ENCODE data around the gene FAM107B.

FAM107B gene

GRCh38 chr10:14605231-14605925 lies 169.3 kb downstream of the FAM107B start:
- 66 to 72% methylated on average over 7 of the region's 7 CpGs for WGBS, 2 experiments
- Histone ChIP-seq H3K9me3 (ENCODE audit: control insufficient read depth, low read length) (no peaks in the 10 kb centered on the region), H3K27me3 (ENCODE audit: control insufficient read depth, insufficient read depth, low read length, poor library complexity, severe bottlenecking) (peaks cover 31% of the 10 kb centered on the region), H3K4me3 (ENCODE audit: insufficient read depth, low read depth, low read length) (peak overlapping the region; percentile 71), H3K4me1 (ENCODE audit: control insufficient read depth, insufficient read depth, low read length) (peaks cover 7% of the 10 kb centered on the region), H3K27ac (ENCODE audit: insufficient read depth, low read depth, low read length, poor library complexity, severe bottlenecking) (no peak overlapping the region), H3K36me3 (ENCODE audit: control insufficient read depth, insufficient read depth, low read length) (no peaks in the 10 kb centered on the region)

DNA sequence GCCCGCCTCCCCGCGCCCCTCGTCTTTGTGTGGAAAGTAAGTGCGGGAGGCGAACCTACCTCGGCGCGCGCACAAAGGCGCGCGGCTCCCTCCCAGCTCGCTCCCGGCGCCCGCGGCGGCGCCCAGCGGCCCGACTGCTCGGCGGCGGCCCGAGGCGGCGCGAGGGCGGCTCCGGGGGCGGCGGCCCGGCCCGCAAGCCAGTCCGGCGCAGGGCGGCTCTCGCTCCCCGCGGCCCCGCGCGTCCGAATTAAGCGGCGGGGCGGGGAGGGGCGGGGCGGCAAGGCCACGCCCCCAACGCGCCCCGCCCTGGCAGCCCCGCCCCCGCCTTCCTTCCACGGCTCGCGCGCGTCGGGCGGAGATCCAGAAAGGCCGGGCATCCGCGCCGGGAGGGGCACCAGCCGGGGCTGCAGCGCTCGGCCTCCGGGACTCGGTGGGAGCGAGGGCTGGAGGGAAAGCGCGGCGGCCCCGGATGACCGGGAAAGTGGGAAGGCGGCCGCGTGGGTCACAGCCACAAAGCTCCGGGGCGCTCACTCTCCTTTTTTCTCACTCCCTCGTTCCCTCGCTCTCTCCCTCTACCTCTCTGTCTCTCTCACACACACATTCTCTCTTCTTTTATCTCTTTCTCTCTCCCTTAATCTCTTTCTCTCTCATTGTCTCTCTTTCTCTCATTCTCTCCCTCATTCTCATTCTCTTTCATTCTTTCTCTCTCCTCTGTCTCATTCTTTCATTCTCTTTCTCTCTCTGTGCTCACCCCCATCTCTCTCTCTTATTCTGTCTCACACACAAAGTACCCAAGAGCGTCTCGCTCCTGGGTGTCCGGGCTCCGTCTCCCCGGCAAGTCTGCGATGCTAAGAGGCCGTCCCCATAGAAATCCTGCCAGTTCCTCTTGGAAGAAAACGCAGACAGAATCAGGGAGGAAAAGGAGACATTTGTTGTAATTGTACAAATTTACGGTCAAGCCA lies 170.2 kb downstream of the FAM107B start:
- peak overlapping the region; percentile 47 for H3K27ac ChIP-seq (ENCODE audit: insufficient read depth, low read depth, low read length, poor library complexity, severe bottlenecking)

DNA sequence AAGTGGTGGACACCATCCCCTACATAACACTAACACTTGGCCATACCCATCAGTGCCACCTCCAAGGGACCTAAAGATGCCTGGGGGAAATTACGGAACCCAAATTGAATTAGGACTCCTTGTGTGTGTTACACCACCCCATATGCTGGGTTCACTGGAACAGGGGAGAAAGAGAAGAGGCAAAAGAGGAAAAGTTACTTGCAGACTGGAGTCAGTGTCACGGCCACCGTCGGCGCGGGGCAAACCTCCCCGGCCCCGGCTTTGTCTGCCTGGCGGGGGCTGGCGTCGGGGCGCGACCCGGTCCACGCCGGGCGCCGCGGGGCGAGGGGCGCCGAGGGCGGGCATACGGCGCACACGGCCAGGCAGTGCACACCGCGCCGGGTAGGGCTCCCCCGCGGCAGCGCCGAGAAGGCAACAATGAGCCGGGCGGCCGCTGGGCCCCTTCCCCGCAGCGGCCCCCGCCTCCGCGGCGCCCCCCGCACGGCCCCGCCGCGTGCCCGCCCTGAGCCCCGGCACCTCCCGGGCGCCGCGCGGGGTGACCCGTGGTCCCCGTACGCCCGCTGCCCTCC lies 171.1 kb downstream of the FAM107B start:
- no peaks in the 10 kb centered on the region for H3K36me3 ChIP-seq (ENCODE audit: control insufficient read depth, insufficient read depth, low read length)
- peaks cover 7% of the 10 kb centered on the region for H3K4me1 ChIP-seq (ENCODE audit: control insufficient read depth, insufficient read depth, low read length)
- WGBS, 2 experiments = 0 to 1% methylated on average over 58 of the region's 58 CpGs
- peaks cover 31% of the 10 kb centered on the region for H3K27me3 ChIP-seq (ENCODE audit: control insufficient read depth, insufficient read depth, low read length, poor library complexity, severe bottlenecking)
- H3K27ac ChIP-seq (ENCODE audit: insufficient read depth, low read depth, low read length, poor library complexity, severe bottlenecking) = no peak overlapping the region
- no peaks in the 10 kb centered on the region for H3K9me3 ChIP-seq (ENCODE audit: control insufficient read depth, low read length)
- peak overlapping the region; percentile 71 for H3K4me3 ChIP-seq (ENCODE audit: insufficient read depth, low read depth, low read length)

More for the DNA sequence above, 170.2 kb downstream of the FAM107B start:
- H3K27me3 ChIP-seq (ENCODE audit: control insufficient read depth, insufficient read depth, low read length, poor library complexity, severe bottlenecking) = peaks cover 31% of the 10 kb centered on the region
- peak overlapping the region; percentile 71 for H3K4me3 ChIP-seq (ENCODE audit: insufficient read depth, low read depth, low read length)
- no peaks in the 10 kb centered on the region for H3K9me3 ChIP-seq (ENCODE audit: control insufficient read depth, low read length)
- no peaks in the 10 kb centered on the region for H3K36me3 ChIP-seq (ENCODE audit: control insufficient read depth, insufficient read depth, low read length)
- 2% methylated on average over 94 of the region's 94 CpGs for WGBS, 2 experiments
- H3K4me1 ChIP-seq (ENCODE audit: control insufficient read depth, insufficient read depth, low read length) = peaks cover 7% of the 10 kb centered on the region

GRCh38 chr10:14602807-14603533 lies 171.7 kb downstream of the FAM107B start:
- no peaks in the 10 kb centered on the region for H3K36me3 ChIP-seq (ENCODE audit: control insufficient read depth, insufficient read depth, low read length)
- no peak overlapping the region for H3K27ac ChIP-seq (ENCODE audit: insufficient read depth, low read depth, low read length, poor library complexity, severe bottlenecking)
- peaks cover 31% of the 10 kb centered on the region for H3K27me3 ChIP-seq (ENCODE audit: control insufficient read depth, insufficient read depth, low read length, poor library complexity, severe bottlenecking)
- WGBS, 2 experiments = 26 to 38% methylated on average over 6 to 8 of the region's 9 CpGs
- H3K4me1 ChIP-seq (ENCODE audit: control insufficient read depth, insufficient read depth, low read length) = peaks cover 7% of the 10 kb centered on the region
- H3K9me3 ChIP-seq (ENCODE audit: control insufficient read depth, low read length) = no peaks in the 10 kb centered on the region
- H3K4me3 ChIP-seq (ENCODE audit: insufficient read depth, low read depth, low read length) = peak overlapping the region; percentile 71

GRCh38 chr10:14601872-14602725 lies 172.6 kb downstream of the FAM107B start:
- Histone ChIP-seq H3K9me3 (ENCODE audit: control insufficient read depth, low read length) (no peaks in the 10 kb centered on the region), H3K27me3 (ENCODE audit: control insufficient read depth, insufficient read depth, low read length, poor library complexity, severe bottlenecking) (peaks cover 31% of the 10 kb centered on the region), H3K27ac (ENCODE audit: insufficient read depth, low read depth, low read length, poor library complexity, severe bottlenecking) (no peak overlapping the region), H3K4me3 (ENCODE audit: insufficient read depth, low read depth, low read length) (no peak overlapping the region), H3K36me3 (ENCODE audit: control insufficient read depth, insufficient read depth, low read length) (no peaks in the 10 kb centered on the region), H3K4me1 (ENCODE audit: control insufficient read depth, insufficient read depth, low read length) (peaks cover 7% of the 10 kb centered on the region)
- WGBS, 2 experiments = 87 to 89% methylated on average over 15 to 16 of the region's 16 CpGs

DNA sequence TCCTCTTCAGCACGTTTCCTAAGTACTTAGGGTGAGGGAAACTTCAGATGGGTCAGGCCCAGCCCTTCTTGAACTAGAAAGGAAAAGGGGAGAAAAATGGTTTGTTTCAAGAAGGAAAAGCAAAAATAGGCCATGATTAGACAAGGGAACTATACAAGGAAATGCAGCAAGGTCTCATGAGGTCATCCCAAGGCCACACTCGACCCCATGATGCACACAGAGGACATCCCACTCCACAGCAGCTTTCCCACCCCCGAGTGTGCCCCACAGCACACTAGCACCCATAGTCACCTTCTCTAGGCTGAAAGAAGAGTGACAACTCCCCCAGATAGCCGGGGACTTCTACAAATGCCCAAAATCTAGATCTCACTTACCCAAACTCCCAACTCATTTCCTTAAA lies 173.4 kb downstream of the FAM107B start:
- no peak overlapping the region for H3K4me3 ChIP-seq (ENCODE audit: insufficient read depth, low read depth, low read length)
- peaks cover 7% of the 10 kb centered on the region for H3K4me1 ChIP-seq (ENCODE audit: control insufficient read depth, insufficient read depth, low read length)
- no peak overlapping the region for H3K27ac ChIP-seq (ENCODE audit: insufficient read depth, low read depth, low read length, poor library complexity, severe bottlenecking)
- H3K36me3 ChIP-seq (ENCODE audit: control insufficient read depth, insufficient read depth, low read length) = no peaks in the 10 kb centered on the region
- no peaks in the 10 kb centered on the region for H3K9me3 ChIP-seq (ENCODE audit: control insufficient read depth, low read length)
- peaks cover 31% of the 10 kb centered on the region for H3K27me3 ChIP-seq (ENCODE audit: control insufficient read depth, insufficient read depth, low read length, poor library complexity, severe bottlenecking)
- 94 to 95% methylated on average over 4 of the region's 4 CpGs for whole genome bisulfite sequencing, 2 experiments

DNA sequence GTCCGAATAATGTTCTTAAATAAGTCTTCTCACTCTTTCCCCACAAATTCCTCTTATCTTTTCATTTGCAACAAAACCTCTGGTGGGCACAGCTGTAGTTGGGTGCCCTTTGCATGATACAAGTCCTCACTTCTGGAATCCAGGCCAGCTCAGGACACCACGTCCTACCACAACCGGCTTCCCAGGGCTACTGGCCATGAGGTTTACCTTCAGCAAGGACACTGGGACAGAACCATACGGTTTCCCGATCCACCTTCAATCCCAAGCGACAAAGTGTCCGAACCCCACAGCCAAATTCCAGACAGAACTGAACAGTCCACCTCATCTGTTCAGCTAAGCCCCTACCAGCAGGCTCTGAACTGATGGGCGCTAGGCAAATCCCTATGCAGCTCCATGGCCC lies 174.6 kb downstream of the FAM107B start:
- H3K9me3 ChIP-seq (ENCODE audit: control insufficient read depth, low read length) = no peaks in the 10 kb centered on the region
- H3K36me3 ChIP-seq (ENCODE audit: control insufficient read depth, insufficient read depth, low read length) = no peaks in the 10 kb centered on the region
- H3K27me3 ChIP-seq (ENCODE audit: control insufficient read depth, insufficient read depth, low read length, poor library complexity, severe bottlenecking) = peaks cover 22% of the 10 kb centered on the region
- H3K4me1 ChIP-seq (ENCODE audit: control insufficient read depth, insufficient read depth, low read length) = peaks cover 7% of the 10 kb centered on the region
- no peak overlapping the region for H3K4me3 ChIP-seq (ENCODE audit: insufficient read depth, low read depth, low read length)
- H3K27ac ChIP-seq (ENCODE audit: insufficient read depth, low read depth, low read length, poor library complexity, severe bottlenecking) = no peak overlapping the region
- 94% methylated on average over 8 of the region's 8 CpGs for WGBS, 2 experiments

DNA sequence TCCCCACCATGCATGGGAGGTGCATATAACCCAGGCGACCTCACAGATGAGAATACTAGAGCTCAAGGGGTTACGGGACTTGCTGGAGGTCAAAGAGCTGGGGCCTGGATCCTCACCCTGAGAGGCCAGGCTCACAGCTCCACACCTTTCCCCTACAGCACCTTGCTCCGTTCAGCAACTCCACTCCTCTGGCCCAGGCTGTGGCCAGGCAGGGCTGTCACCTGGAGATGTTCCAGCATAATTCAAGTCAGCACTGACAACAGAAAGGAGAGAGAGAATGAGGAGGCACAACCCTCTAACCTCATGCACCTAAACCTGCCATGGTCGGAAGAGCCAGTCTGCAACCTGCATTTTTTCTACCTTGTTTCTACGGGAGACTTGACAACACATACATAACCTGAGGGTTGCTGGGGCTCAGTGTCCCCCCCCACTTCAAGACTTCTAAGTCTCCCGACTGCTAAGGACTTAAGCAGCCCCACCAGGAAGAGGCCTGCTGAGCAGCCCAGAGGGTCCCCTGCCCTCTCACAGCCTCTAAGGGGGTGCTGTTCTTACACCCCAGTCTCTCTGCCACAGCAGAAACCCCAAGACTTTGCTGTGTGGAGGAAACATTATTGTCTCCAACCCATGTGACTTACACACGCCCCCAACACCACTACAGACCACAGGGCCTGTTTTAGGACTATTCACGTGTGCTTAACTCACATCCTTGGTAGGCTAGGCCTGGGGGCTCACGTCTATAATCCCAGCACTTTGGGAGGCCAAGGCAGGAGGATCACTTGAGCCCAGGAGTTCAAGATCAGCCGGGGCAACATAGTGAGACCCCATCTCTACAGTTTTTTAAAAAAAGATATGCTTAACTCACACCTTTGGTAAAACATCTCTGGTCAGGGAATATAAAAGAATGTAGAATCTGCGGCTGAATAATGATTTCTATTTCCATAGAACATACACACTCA lies 175.6 kb downstream of the FAM107B start:
- 90 to 94% methylated on average over 11 of the region's 11 CpGs for WGBS, 2 experiments
- no peak overlapping the region for H3K27ac ChIP-seq (ENCODE audit: insufficient read depth, low read depth, low read length, poor library complexity, severe bottlenecking)
- no peaks in the 10 kb centered on the region for H3K36me3 ChIP-seq (ENCODE audit: control insufficient read depth, insufficient read depth, low read length)
- peaks cover 7% of the 10 kb centered on the region for H3K4me1 ChIP-seq (ENCODE audit: control insufficient read depth, insufficient read depth, low read length)
- H3K27me3 ChIP-seq (ENCODE audit: control insufficient read depth, insufficient read depth, low read length, poor library complexity, severe bottlenecking) = peaks cover 15% of the 10 kb centered on the region
- H3K9me3 ChIP-seq (ENCODE audit: control insufficient read depth, low read length) = no peaks in the 10 kb centered on the region
- no peak overlapping the region for H3K4me3 ChIP-seq (ENCODE audit: insufficient read depth, low read depth, low read length)
